Effector memory CD4-positive, alpha-beta T cell (primary cell): ENCODE data around the gene PKD1.

Experiments used
- DNase-seq, 3 donors: peaks; one replicate each; pipeline ENCODE4 v3.0.0-alpha.2; 2020
- H3K27ac ChIP-seq: 2 replicates; pipeline ENCODE4 v1.7.0; 2013; ENCODE audit warnings: mild to moderate bottlenecking, low read length, moderate library complexity; ENCODE audit not compliant: insufficient read depth, poor library complexity, severe bottlenecking
- H3K27me3 ChIP-seq: replicated peaks from 2 replicates; pipeline ENCODE4 v1.7.0; 2013; ENCODE audit warnings: mild to moderate bottlenecking, low read length; ENCODE audit not compliant: insufficient read depth, control insufficient read depth, poor library complexity, severe bottlenecking
- H3K36me3 ChIP-seq: 2 replicates; pipeline ENCODE4 v1.7.0; 2013; ENCODE audit warnings: mild to moderate bottlenecking, low read length, moderate library complexity; ENCODE audit not compliant: control insufficient read depth, insufficient read depth
- H3K4me1 ChIP-seq: 2 replicates; pipeline ENCODE4 v1.7.0; 2013; ENCODE audit warnings: low read length, mild to moderate bottlenecking; ENCODE audit not compliant: control insufficient read depth, insufficient read depth, poor library complexity, severe bottlenecking
- H3K4me3 ChIP-seq: 2 replicates; pipeline ENCODE4 v1.7.0; 2013; ENCODE audit warnings: low read length, low read depth, mild to moderate bottlenecking; ENCODE audit not compliant: insufficient read depth, poor library complexity, severe bottlenecking
- H3K9me3 ChIP-seq: 2 replicates; pipeline ENCODE4 v1.7.0; 2013; ENCODE audit warnings: mild to moderate bottlenecking, low read length, moderate library complexity; ENCODE audit not compliant: control insufficient read depth

Gene PKD1

DNA sequence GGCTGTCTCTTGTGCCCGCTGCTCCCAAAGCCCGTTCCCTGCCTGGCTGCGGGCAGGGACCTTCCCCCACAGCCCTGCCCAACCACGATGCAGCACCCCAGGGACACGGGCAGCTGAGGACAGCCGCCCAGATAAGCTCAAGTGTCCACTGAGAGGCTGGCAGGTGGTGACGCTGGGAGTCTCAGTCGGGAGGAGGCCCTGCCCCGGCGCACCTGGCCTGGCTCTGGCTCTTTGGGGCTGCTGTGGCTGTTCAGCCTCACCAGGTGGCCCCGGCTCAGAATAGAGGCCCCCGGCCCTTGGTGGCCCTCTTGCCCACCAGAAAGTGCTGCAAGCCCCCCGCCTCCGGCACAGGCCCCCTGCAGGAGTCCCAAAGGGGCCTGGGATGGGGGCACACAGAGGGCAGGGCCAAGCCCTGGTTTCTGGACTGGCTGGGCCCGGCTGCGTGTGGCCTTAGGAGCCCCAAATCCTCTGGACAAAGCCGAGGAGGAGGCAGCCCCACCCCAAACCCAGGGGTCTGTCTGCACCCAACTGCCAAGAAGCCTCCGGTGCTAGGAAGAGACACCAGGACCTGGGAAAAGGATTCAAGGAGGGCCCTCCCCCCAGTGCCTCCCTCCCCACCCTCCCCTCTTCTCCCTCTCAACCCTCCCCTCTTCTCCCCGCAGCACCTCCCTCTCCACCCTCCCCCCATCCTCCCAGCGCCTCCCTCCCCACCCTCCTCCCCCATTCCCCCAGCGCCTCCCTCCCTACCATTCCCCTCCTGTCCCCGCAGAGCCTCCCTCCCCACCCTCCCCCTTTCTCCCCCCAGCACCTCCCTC, 93.3 kb downstream of the PKD1 start:
- Histone ChIP-seq H3K36me3 (no peaks in the 10 kb centered on the region), H3K27ac (no peak overlapping the region), H3K4me3 (no peak overlapping the region)

GRCh38 chr16:2040787-2041522, 94.7 kb downstream of the PKD1 start:
- Histone ChIP-seq H3K4me3 (no peak overlapping the region), H3K9me3 (no peaks in the 10 kb centered on the region), H3K27ac (no peak overlapping the region), H3K4me1 (peaks cover 2% of the 10 kb centered on the region), H3K36me3 (no peaks in the 10 kb centered on the region), H3K27me3 (no peaks in the 10 kb centered on the region)
- DNase-seq: no peak

More for the DNA sequence above, 93.3 kb downstream of the PKD1 start:
- DNase-seq: no peak
- H3K27me3 ChIP-seq: no peaks in the 10 kb centered on the region
- peaks cover 9% of the 10 kb centered on the region for H3K4me1 ChIP-seq
- H3K9me3 ChIP-seq: no peaks in the 10 kb centered on the region

- Histone ChIP-seq H3K4me1 (peaks cover 2% of the 10 kb centered on the region), H3K27ac (no peak overlapping the region), H3K36me3 (no peaks in the 10 kb centered on the region), H3K27me3 (no peaks in the 10 kb centered on the region), H3K4me3 (no peak overlapping the region), H3K9me3 (no peaks in the 10 kb centered on the region)
- DNase-seq: no peak
Measured at GRCh38 chr16:2040041-2040786, 95.5 kb downstream of the PKD1 start.

DNA sequence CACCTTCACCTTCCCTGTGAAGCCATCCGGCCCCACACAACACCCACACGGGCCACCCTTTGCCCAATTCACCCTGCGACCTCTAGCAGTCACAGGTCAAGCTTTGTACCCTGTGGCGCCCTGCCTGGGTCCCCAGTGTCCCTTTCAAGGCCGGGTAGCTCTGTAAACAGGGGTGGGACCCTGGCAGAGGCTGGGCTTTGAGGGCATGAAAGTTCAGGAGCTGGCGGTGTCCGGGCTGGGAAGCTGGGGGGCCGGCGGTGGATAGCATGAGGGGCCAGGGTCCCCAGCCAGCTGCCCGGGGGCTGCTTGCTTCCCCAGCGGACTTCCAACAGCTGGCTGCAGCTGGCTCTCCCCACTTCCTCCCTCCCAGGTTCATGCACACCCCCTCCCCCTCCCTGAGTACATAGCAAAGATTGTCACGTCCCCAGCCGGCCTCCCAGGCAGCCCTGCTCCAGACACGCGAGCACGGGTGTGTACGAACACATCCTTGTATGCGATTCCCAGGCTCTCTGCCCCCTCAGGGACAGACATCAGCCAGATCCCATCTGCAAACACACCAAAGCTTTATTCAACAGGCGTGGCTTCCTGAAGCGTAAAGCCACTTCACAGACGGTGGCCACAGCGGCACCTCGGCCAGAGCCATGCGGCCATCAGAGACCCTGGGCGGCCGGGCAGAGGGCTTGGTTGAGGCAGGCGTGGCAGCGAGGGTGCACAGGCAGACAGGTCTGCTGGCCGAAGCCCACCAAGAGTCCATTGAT, 96.2 kb downstream of the PKD1 start:
- Histone ChIP-seq H3K4me1 (peaks cover 2% of the 10 kb centered on the region), H3K27me3 (no peaks in the 10 kb centered on the region), H3K9me3 (no peaks in the 10 kb centered on the region), H3K4me3 (no peak overlapping the region), H3K36me3 (no peaks in the 10 kb centered on the region), H3K27ac (no peak overlapping the region)
- no peak for DNase-seq
